Muscle layer of duodenum (tissue), 2 donors: ENCODE measurements around the gene CREBZF.

Experiments
- H3K27ac ChIP-seq: one replicate; pipeline ENCODE4 v1.7.0; 2013; ENCODE audit warnings: mild to moderate bottlenecking, low read length
- H3K27me3 ChIP-seq: one replicate; pipeline ENCODE4 v1.7.0; 2013; ENCODE audit warnings: low read depth, mild to moderate bottlenecking, control low read depth, low read length
- H3K36me3 ChIP-seq, 2 donors: one replicate each; pipeline ENCODE4 v1.7.0; 2013; ENCODE audit warnings: low read length in 2 of 2, control low read depth in 1 of 2, mild to moderate bottlenecking in 1 of 2; ENCODE audit not compliant: insufficient read depth in 2 of 2, control insufficient read depth in 1 of 2
- H3K4me1 ChIP-seq, 2 donors: one replicate each; pipeline ENCODE4 v1.7.0; 2013; ENCODE audit warnings: low read length in 2 of 2, mild to moderate bottlenecking in 2 of 2, control low read depth in 1 of 2, moderate library complexity in 1 of 2; ENCODE audit not compliant: insufficient read depth in 2 of 2, control insufficient read depth in 1 of 2
- H3K4me3 ChIP-seq, 2 donors: one replicate each; pipeline ENCODE4 v1.7.0; 2013; ENCODE audit warnings: low read length in 2 of 2, low read depth in 1 of 2, mild to moderate bottlenecking in 1 of 2
- H3K9me3 ChIP-seq, 2 donors: one replicate each; pipeline ENCODE4 v1.7.0; 2013; ENCODE audit warnings: low read length in 2 of 2, control low read depth in 1 of 2, mild to moderate bottlenecking in 1 of 2; ENCODE audit not compliant: control insufficient read depth in 1 of 2
- donor health status: healthy.

The CREBZF gene

GRCh38 chr11:85664615-85665481 is at the start of gene CREBZF:
Gene CREBZF (minus strand): TSS chr11:85665129. CDS start chr11:85664875, 254 bp downstream.
- peak within 1 kb of the TSS; percentile 91 to 96 for H3K4me3 ChIP-seq
- no peaks in the 10 kb centered on the region for H3K27me3 ChIP-seq
- peak within 1 kb of the TSS; percentile 93 for H3K27ac ChIP-seq
- H3K9me3 ChIP-seq: no peaks in the 10 kb centered on the region
- H3K4me1 ChIP-seq: peaks cover 0 to 28% of the 10 kb centered on the region in 2 donors
- peaks cover 3 to 10% of the 10 kb centered on the region in 2 donors for H3K36me3 ChIP-seq

GRCh38 chr11:85712953-85713352 is 48.0 kb upstream of the CREBZF start:
- no peak overlapping the region for H3K27ac ChIP-seq
- H3K4me3 ChIP-seq: no peak overlapping the region
- H3K36me3 ChIP-seq: no peaks in the 10 kb centered on the region

GRCh38 chr11:85710917-85711316 is 46.0 kb upstream of the CREBZF start:
- H3K27ac ChIP-seq: no peak overlapping the region

More at GRCh38 chr11:85712953-85713352, 48.0 kb upstream of the CREBZF start:
- Histone ChIP-seq H3K4me1 (no peaks in the 10 kb centered on the region), H3K27me3 (no peaks in the 10 kb centered on the region), H3K9me3 (no peaks in the 10 kb centered on the region)

GRCh38 chr11:85709941-85710702 is 45.2 kb upstream of the CREBZF start:
- no peak overlapping the region for H3K27ac ChIP-seq
- no peaks in the 10 kb centered on the region for H3K36me3 ChIP-seq
- no peaks in the 10 kb centered on the region for H3K9me3 ChIP-seq
- no peaks in the 10 kb centered on the region for H3K4me1 ChIP-seq
- no peak overlapping the region for H3K4me3 ChIP-seq
- no peaks in the 10 kb centered on the region for H3K27me3 ChIP-seq

More at GRCh38 chr11:85710917-85711316, 46.0 kb upstream of the CREBZF start:
- Histone ChIP-seq H3K36me3 (no peaks in the 10 kb centered on the region), H3K27me3 (no peaks in the 10 kb centered on the region), H3K4me1 (no peaks in the 10 kb centered on the region), H3K4me3 (no peak overlapping the region), H3K9me3 (no peaks in the 10 kb centered on the region)

- H3K36me3 ChIP-seq: no peaks in the 10 kb centered on the region
- no peaks in the 10 kb centered on the region for H3K9me3 ChIP-seq
- H3K4me1 ChIP-seq: no peaks in the 10 kb centered on the region
- H3K27ac ChIP-seq: no peak overlapping the region
- H3K4me3 ChIP-seq: no peak overlapping the region
- no peaks in the 10 kb centered on the region for H3K27me3 ChIP-seq
Measured at GRCh38 chr11:85705800-85706199, 40.9 kb upstream of the CREBZF start.

- H3K4me1 ChIP-seq: no peaks in the 10 kb centered on the region
- no peak overlapping the region for H3K4me3 ChIP-seq
- H3K27me3 ChIP-seq: no peaks in the 10 kb centered on the region
- H3K27ac ChIP-seq: no peak overlapping the region
- H3K36me3 ChIP-seq: no peaks in the 10 kb centered on the region
- no peaks in the 10 kb centered on the region for H3K9me3 ChIP-seq
Measured at GRCh38 chr11:85704967-85705366, 40.0 kb upstream of the CREBZF start.

- Histone ChIP-seq H3K4me1 (no peaks in the 10 kb centered on the region), H3K27me3 (no peaks in the 10 kb centered on the region), H3K9me3 (no peaks in the 10 kb centered on the region), H3K4me3 (no peak overlapping the region), H3K36me3 (no peaks in the 10 kb centered on the region), H3K27ac (no peak overlapping the region)
Measured at GRCh38 chr11:85699957-85700741, 35.2 kb upstream of the CREBZF start.

- Histone ChIP-seq H3K4me1 (no peaks in the 10 kb centered on the region), H3K27me3 (no peaks in the 10 kb centered on the region), H3K36me3 (no peaks in the 10 kb centered on the region), H3K9me3 (no peaks in the 10 kb centered on the region), H3K4me3 (no peak overlapping the region), H3K27ac (no peak overlapping the region)
Measured at GRCh38 chr11:85698195-85698594, 33.3 kb upstream of the CREBZF start.

GRCh38 chr11:85697747-85698146 is 32.8 kb upstream of the CREBZF start:
- H3K27ac ChIP-seq: no peak overlapping the region
- no peaks in the 10 kb centered on the region for H3K4me1 ChIP-seq
- no peaks in the 10 kb centered on the region for H3K27me3 ChIP-seq
- H3K4me3 ChIP-seq: no peak overlapping the region
- H3K36me3 ChIP-seq: no peaks in the 10 kb centered on the region
- no peaks in the 10 kb centered on the region for H3K9me3 ChIP-seq

- H3K4me3 ChIP-seq: no peak overlapping the region
- no peaks in the 10 kb centered on the region for H3K27me3 ChIP-seq
- H3K4me1 ChIP-seq: no peaks in the 10 kb centered on the region
- H3K9me3 ChIP-seq: no peaks in the 10 kb centered on the region
- no peaks in the 10 kb centered on the region for H3K36me3 ChIP-seq
- H3K27ac ChIP-seq: no peak overlapping the region
Measured at GRCh38 chr11:85695546-85695945, 30.6 kb upstream of the CREBZF start.
